Lung (tissue), 12 donors: ENCODE results near the gene PHACTR3. TPM values are rescaled to one million over a fixed set of nuclear protein-coding genes. Genes with fewer than 3 reads are reported as not detected.

Experiments
- ATAC-seq: fragments of 200-7000 bp; cut with Tn5 transposase; one replicate; pipeline ENCODE4 v1.9.1; 2020; ENCODE audit warnings: moderate number of reproducible peaks; ENCODE audit not compliant: insufficient read depth, low FRiP score
- DNase-seq, 3 donors: peaks; one replicate each; pipeline ENCODE4 v3.0.0-alpha.2; 2013 to 2017
- H3K27ac ChIP-seq, 2 donors: one replicate each; pipeline ENCODE4 v1.5.1; 2013; ENCODE audit warnings: mild to moderate bottlenecking in 2 of 2, moderate library complexity in 2 of 2, control low read depth in 1 of 2, inconsistent platforms in 1 of 2, low read depth in 1 of 2, low read length in 1 of 2
- H3K27me3 ChIP-seq, 3 donors: one replicate each; pipeline ENCODE4 v1.5.1; 2013; ENCODE audit warnings: low read length in 2 of 3; ENCODE audit not compliant: control insufficient read depth in 3 of 3, insufficient read depth in 3 of 3
- H3K36me3 ChIP-seq, 4 donors: one replicate each; pipeline ENCODE4 v1.5.1; 2013; ENCODE audit warnings: low read length in 4 of 4, mild to moderate bottlenecking in 1 of 4, moderate library complexity in 1 of 4; ENCODE audit not compliant: control insufficient read depth in 4 of 4, insufficient read depth in 4 of 4
- H3K4me1 ChIP-seq, 5 donors: one replicate each; pipeline ENCODE4 v1.5.1; 2013; ENCODE audit warnings: low read length in 5 of 5, mild to moderate bottlenecking in 2 of 5, moderate library complexity in 1 of 5; ENCODE audit not compliant: control insufficient read depth in 5 of 5, insufficient read depth in 5 of 5
- H3K4me3 ChIP-seq: one replicate; pipeline ENCODE4 v1.5.1; 2013; ENCODE audit warnings: mild to moderate bottlenecking, control low read depth, moderate library complexity
- H3K9ac ChIP-seq, 2 donors: one replicate each; pipeline ENCODE4 v1.5.1; 2013; ENCODE audit warnings: low read length in 2 of 2, control low read depth in 1 of 2; ENCODE audit not compliant: insufficient read depth in 1 of 2
- H3K9me3 ChIP-seq, 4 donors: one replicate each; pipeline ENCODE4 v1.5.1; 2013; ENCODE audit warnings: low read length in 3 of 4, mild to moderate bottlenecking in 1 of 4, moderate library complexity in 1 of 4; ENCODE audit not compliant: control insufficient read depth in 4 of 4, insufficient read depth in 3 of 4
- WGBS, 2 donors: extraction: QIAGEN DNeasy Blood & Tissue Kit; methylation state at CpG; one replicate each; pipeline ENCODE4 v1.1.7; 2013; 5-methylcytosine and 5-hydroxymethylcytosine counted together
- polyA plus RNA-seq, 2 donors: library from polyadenylated mRNA; stranded (reverse); fragments of 200-250 nt; gene quantifications; one replicate each; pipeline ENCODE4 v1.2.1, GENCODE V29; 2013
- total RNA-seq, 2 donors: library from RNA; depleted of rRNA in 1 of 2; stranded (reverse); fragments of >200 nt in 1 of 2; gene quantifications; one replicate each; pipeline ENCODE4 v1.2.1, GENCODE V29; 2014 to 2021
- TF ChIP-seq, protein P1 (sequence below): IDR thresholded peaks from 2 replicates; pipeline ENCODE4 v1.5.1; 2012; ENCODE audit warnings: mild to moderate bottlenecking; ENCODE audit errors: control extremely low read depth, extremely low read depth
- donor health status: control.
- donor health status: control.
- donor health status: Bipolar disorder and iron deficiency.
- donor health status: healthy.
- donor health status: DM: yes; HTN: yes; CAD: no.

Gene PHACTR3
- total and polyA plus RNA-seq, 4 donors: 3.8 to 12.0 (median 5.9) TPM

DNA sequence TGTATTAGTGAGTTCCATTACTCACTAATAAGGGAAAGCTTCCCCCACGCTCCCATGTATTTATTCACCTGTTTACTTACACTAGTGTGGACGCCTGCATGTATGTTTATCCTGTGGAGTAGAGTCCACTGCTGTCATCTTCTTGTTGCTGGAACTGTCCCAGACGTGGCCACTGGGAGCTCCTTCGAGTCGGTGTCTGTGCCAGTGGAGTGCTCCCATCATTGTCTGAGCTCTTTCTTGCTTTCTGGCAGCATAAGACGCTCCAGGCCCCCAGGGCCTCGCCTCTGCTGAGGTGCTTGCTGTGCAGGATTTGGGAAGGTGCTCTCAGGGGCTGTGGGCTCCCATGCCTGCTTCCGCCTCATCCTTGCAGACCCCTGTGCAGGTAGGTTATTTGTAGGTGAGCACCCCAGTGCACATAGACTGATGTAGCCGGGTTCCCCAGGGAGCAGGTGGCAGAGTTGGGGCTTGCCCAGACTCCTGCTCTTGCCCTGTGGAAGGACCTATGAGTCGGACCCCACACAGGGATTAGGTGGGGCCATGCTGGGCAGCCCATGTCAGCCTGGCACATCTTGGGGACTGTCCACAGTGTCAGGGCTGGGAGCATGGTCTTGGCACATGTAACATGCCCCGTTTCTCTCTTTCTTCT, 16.6 kb downstream of the PHACTR3 start:
- no peaks in the 10 kb centered on the region for H3K36me3 ChIP-seq
- TF ChIP-seq, protein P1, sequence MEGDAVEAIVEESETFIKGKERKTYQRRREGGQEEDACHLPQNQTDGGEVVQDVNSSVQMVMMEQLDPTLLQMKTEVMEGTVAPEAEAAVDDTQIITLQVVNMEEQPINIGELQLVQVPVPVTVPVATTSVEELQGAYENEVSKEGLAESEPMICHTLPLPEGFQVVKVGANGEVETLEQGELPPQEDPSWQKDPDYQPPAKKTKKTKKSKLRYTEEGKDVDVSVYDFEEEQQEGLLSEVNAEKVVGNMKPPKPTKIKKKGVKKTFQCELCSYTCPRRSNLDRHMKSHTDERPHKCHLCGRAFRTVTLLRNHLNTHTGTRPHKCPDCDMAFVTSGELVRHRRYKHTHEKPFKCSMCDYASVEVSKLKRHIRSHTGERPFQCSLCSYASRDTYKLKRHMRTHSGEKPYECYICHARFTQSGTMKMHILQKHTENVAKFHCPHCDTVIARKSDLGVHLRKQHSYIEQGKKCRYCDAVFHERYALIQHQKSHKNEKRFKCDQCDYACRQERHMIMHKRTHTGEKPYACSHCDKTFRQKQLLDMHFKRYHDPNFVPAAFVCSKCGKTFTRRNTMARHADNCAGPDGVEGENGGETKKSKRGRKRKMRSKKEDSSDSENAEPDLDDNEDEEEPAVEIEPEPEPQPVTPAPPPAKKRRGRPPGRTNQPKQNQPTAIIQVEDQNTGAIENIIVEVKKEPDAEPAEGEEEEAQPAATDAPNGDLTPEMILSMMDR: no peak
- WGBS, 2 donors: 54 to 68% methylated on average over 11 of the region's 11 CpGs
- no peaks in the 10 kb centered on the region for H3K9me3 ChIP-seq
- ATAC-seq (no peak), DNase-seq (no peak)
- H3K9ac ChIP-seq: no peak overlapping the region
- H3K27ac ChIP-seq: no peak overlapping the region
- H3K4me1 ChIP-seq: no peaks in the 10 kb centered on the region
- H3K27me3 ChIP-seq: peaks cover 0 to 30% (median 6%) of the 10 kb centered on the region in 3 donors
- no peak overlapping the region for H3K4me3 ChIP-seq

DNA sequence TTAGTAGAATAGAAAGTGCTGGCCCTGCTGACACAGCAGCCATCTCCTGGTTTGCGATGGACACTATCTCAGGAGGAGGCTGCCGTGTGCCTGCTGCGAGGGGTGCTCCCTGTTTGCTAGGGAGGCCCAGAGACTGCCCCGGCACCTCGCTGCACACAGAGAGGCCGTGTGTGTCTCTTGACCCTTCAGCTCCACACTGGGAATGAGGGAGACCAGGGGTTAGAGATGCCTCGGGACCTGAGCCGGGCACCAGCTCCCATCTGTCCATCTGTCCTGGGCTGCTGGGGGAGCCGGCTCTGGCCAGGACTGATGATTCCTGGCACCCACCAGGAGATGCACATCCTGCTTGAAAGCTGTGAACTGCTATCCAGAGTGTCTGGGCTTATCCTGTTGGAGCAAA, 18.2 kb downstream of the PHACTR3 start:
- TF ChIP-seq, protein P1: no peak
- no peak for ATAC-seq
- Histone ChIP-seq H3K27me3 (peaks cover 0 to 35% (median 4%) of the 10 kb centered on the region in 3 donors), H3K4me3 (no peak overlapping the region), H3K9ac (no peak overlapping the region), H3K4me1 (no peaks in the 10 kb centered on the region), H3K27ac (no peak overlapping the region), H3K9me3 (peaks cover 0 to 10% (median 0%) of the 10 kb centered on the region in 4 donors), H3K36me3 (no peaks in the 10 kb centered on the region)
- DNase-seq: no peak
- WGBS, 2 donors: 75 to 85% methylated on average over 9 of the region's 9 CpGs

DNA sequence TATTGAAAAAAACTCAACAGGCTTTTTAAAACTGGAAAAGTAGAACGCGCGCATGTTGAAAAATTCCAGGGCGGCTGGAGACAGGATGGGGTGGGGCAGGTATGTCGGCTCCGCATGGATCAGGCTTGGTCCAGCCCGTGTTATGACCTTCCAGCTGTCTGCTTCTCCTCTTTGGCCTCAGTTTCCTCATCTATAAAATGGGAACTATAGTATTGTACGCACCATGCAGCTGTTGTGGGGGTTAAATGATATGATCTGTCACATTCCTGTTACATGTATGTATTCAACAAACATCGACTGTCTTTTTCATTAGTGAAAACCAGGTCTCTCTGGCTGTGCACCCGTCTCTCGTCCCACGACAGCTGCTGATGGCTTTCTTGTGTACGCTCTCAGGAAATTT, 18.8 kb downstream of the PHACTR3 start:
- H3K4me1 ChIP-seq: no peaks in the 10 kb centered on the region
- DNase-seq (no peak), ATAC-seq (no peak)
- peaks cover 0 to 34% (median 2%) of the 10 kb centered on the region in 3 donors for H3K27me3 ChIP-seq
- peaks cover 0 to 10% (median 0%) of the 10 kb centered on the region in 4 donors for H3K9me3 ChIP-seq
- no peaks in the 10 kb centered on the region for H3K36me3 ChIP-seq
- TF ChIP-seq, protein P1: no peak
- WGBS, 2 donors: 74 to 86% methylated on average over 13 of the region's 13 CpGs
- no peak overlapping the region for H3K4me3 ChIP-seq
- no peak overlapping the region for H3K27ac ChIP-seq
- no peak overlapping the region for H3K9ac ChIP-seq

GRCh38 chr20:59623583-59623982, 19.2 kb downstream of the PHACTR3 start:
- Histone ChIP-seq H3K4me1 (no peaks in the 10 kb centered on the region), H3K9ac (no peak overlapping the region), H3K9me3 (peaks cover 0 to 10% (median 0%) of the 10 kb centered on the region in 4 donors), H3K36me3 (no peaks in the 10 kb centered on the region), H3K27ac (no peak overlapping the region), H3K27me3 (peaks cover 0 to 36% (median 2%) of the 10 kb centered on the region in 3 donors), H3K4me3 (no peak overlapping the region)
- DNase-seq (no peak), ATAC-seq (no peak)
- TF ChIP-seq, protein P1: no peak
- WGBS, 2 donors: 84 to 92% methylated on average over 9 of the region's 9 CpGs
